GM23338 (cell line): ENCODE results near the gene UHRF1. TPM values are rescaled to one million over a fixed set of nuclear protein-coding genes. Genes with fewer than 3 reads are reported as not detected.

ENCODE experiments used
- ATAC-seq: fragments of 200-7000 bp; cut with Tn5 transposase; 3 replicates; pipeline ENCODE4 v1.9.1; 2020
- DNase-seq: peaks from one replicate; pipeline ENCODE4 v3.0.0-alpha.2; 2015; ENCODE audit warnings: low spot score
- H2AFZ ChIP-seq: fragments of 200-600 bp; sonication (generic); 2 replicates; pipeline ENCODE4 v1.8.0; 2016; ENCODE audit warnings: antibody characterized with exemption, mild to moderate bottlenecking, moderate library complexity
- H3F3A ChIP-seq: fragments of 200-600 bp; sonication (generic); replicated peaks from 2 replicates; pipeline ENCODE4 v1.8.0; 2017; ENCODE audit warnings: antibody characterized with exemption, mixed run types, low read depth
- H3K27ac ChIP-seq: fragments of 200-600 bp; sonication (generic); 2 replicates; pipeline ENCODE4 v1.6.1; 2016; ENCODE audit warnings: low read depth
- H3K27me3 ChIP-seq: fragments of 200-600 bp; sonication (generic); 2 replicates; pipeline ENCODE4 v1.8.0; 2016; ENCODE audit warnings: mild to moderate bottlenecking, mixed run types, moderate library complexity; ENCODE audit not compliant: insufficient read depth
- H3K36me3 ChIP-seq: fragments of 200-600 bp; sonication (generic); 2 replicates; pipeline ENCODE4 v1.8.0; 2016; ENCODE audit warnings: mild to moderate bottlenecking; ENCODE audit not compliant: insufficient read depth
- H3K4me1 ChIP-seq: fragments of 200-600 bp; sonication (generic); 2 replicates; pipeline ENCODE4 v1.8.0; 2016; ENCODE audit warnings: mild to moderate bottlenecking, moderate library complexity; ENCODE audit not compliant: insufficient read depth
- H3K4me2 ChIP-seq: fragments of 200-600 bp; sonication (generic); 2 replicates; pipeline ENCODE4 v1.7.1; 2017; ENCODE audit warnings: mixed run types
- H3K4me3 ChIP-seq: fragments of 200-600 bp; sonication (generic); 2 replicates; pipeline ENCODE4 v1.6.1; 2016; ENCODE audit warnings: mixed run types
- H3K79me2 ChIP-seq: fragments of 200-600 bp; sonication (generic); replicated peaks from 2 replicates; pipeline ENCODE4 v1.8.0; 2017; ENCODE audit warnings: mild to moderate bottlenecking; ENCODE audit not compliant: insufficient read depth
- H3K9me2 ChIP-seq: fragments of 200-600 bp; sonication (generic); 2 replicates; pipeline ENCODE4 v1.8.0; 2017; ENCODE audit not compliant: insufficient read depth
- H4K20me1 ChIP-seq: fragments of 200-600 bp; sonication (generic); replicated peaks from 2 replicates; pipeline ENCODE4 v1.8.0; 2017; ENCODE audit warnings: mild to moderate bottlenecking; ENCODE audit not compliant: insufficient read depth
- H3K27ac Mint-ChIP-seq: 2 replicates; pipeline ENCODE4 v1.8.0; 2020; ENCODE audit warnings: inconsistent platforms, mild to moderate bottlenecking, moderate library complexity, mixed read lengths
- H3K27me3 Mint-ChIP-seq: 3 replicates; pipeline ENCODE4 v1.8.0; 2022; ENCODE audit warnings: low read depth, mild to moderate bottlenecking, moderate library complexity, mixed read lengths, inconsistent platforms; ENCODE audit not compliant: insufficient read depth, poor library complexity
- H3K36me3 Mint-ChIP-seq: 3 replicates; pipeline ENCODE4 v1.8.0; 2021; ENCODE audit warnings: low read depth, mild to moderate bottlenecking, inconsistent platforms, moderate library complexity, mixed read lengths
- H3K4me1 Mint-ChIP-seq: 3 replicates; pipeline ENCODE4 v1.8.0; 2020; ENCODE audit warnings: mild to moderate bottlenecking, inconsistent platforms, mixed read lengths
- H3K4me3 Mint-ChIP-seq: 3 replicates; pipeline ENCODE4 v1.8.0; 2021; ENCODE audit warnings: moderate library complexity, mild to moderate bottlenecking, inconsistent platforms, mixed read lengths
- H3K9me3 Mint-ChIP-seq: 3 replicates; pipeline ENCODE4 v1.8.0; 2020; ENCODE audit warnings: moderate library complexity, mild to moderate bottlenecking, inconsistent platforms, mixed read lengths
- CREB1 ChIP-seq: fragments of 250-450 bp; sonication (Bioruptor Pico); IDR thresholded peaks from 2 replicates; pipeline ENCODE4 v1.5.0; 2020; ENCODE audit warnings: low read depth, mild to moderate bottlenecking, moderate library complexity
- EZH2 ChIP-seq: fragments of 200-600 bp; sonication (generic); IDR thresholded peaks from one replicate; pipeline ENCODE4 v1.8.0; 2017; ENCODE audit warnings: antibody characterized with exemption, mild to moderate bottlenecking, low read depth; ENCODE audit not compliant: unreplicated experiment
- EZH2phosphoT487 ChIP-seq: fragments of 200-600 bp; sonication (generic); IDR thresholded peaks from one replicate; pipeline ENCODE4 v1.8.1; 2018; ENCODE audit warnings: antibody characterized with exemption; ENCODE audit not compliant: unreplicated experiment
- JUNB ChIP-seq: IDR thresholded peaks from one replicate; pipeline ENCODE4 v1.6.1; 2016; ENCODE audit warnings: antibody characterized with exemption; ENCODE audit not compliant: unreplicated experiment
- NANOG ChIP-seq: IDR thresholded peaks from 2 replicates; pipeline ENCODE4 v1.6.1; 2016; ENCODE audit warnings: antibody characterized with exemption, borderline replicate concordance
- POLR2AphosphoS5 ChIP-seq: IDR thresholded peaks from 2 replicates; pipeline ENCODE4 v1.6.1; 2016; ENCODE audit warnings: antibody characterized with exemption, low read depth
- REST ChIP-seq: IDR thresholded peaks from one replicate; pipeline ENCODE4 v1.6.1; 2018; ENCODE audit warnings: antibody characterized with exemption; ENCODE audit not compliant: unreplicated experiment
- STAT1 ChIP-seq: IDR thresholded peaks from one replicate; pipeline ENCODE4 v1.6.1; 2016; ENCODE audit warnings: antibody characterized with exemption; ENCODE audit not compliant: unreplicated experiment
- ZNF114 ChIP-seq: fragments of 250-450 bp; sonication (Bioruptor Pico); IDR thresholded peaks from 2 replicates; pipeline ENCODE4 v1.5.0; 2020; ENCODE audit warnings: mild to moderate bottlenecking, moderate library complexity
- ZNF331 ChIP-seq: fragments of 250-450 bp; sonication (Bioruptor Pico); IDR thresholded peaks from 2 replicates; pipeline ENCODE4 v1.5.0; 2020; ENCODE audit warnings: low read depth, mild to moderate bottlenecking, moderate library complexity
- polyA plus RNA-seq: library from polyadenylated mRNA; unstranded; fragments of >200 nt; fragmentation: Nextera tagmentation; extraction: Ambion mirVana; gene quantifications from 2 replicates; pipeline ENCODE4 v1.2.1, GENCODE V29; 2016
- total RNA-seq: library from RNA; depleted of rRNA; stranded (reverse); fragments of >200 nt; shearing (Covaris generic); gene quantifications from 2 replicates; pipeline ENCODE4 v1.2.3, GENCODE V29; 2014
- TF ChIP-seq, protein P1 (sequence below): fragments of 250-450 bp; sonication (Bioruptor Pico); IDR thresholded peaks from 2 replicates; pipeline ENCODE4 v1.5.0; 2020; ENCODE audit warnings: mild to moderate bottlenecking, moderate library complexity

Gene UHRF1
- total and polyA plus RNA-seq, 2 experiments from 2014 or later, result 20.3 to 45.7 TPM

DNA sequence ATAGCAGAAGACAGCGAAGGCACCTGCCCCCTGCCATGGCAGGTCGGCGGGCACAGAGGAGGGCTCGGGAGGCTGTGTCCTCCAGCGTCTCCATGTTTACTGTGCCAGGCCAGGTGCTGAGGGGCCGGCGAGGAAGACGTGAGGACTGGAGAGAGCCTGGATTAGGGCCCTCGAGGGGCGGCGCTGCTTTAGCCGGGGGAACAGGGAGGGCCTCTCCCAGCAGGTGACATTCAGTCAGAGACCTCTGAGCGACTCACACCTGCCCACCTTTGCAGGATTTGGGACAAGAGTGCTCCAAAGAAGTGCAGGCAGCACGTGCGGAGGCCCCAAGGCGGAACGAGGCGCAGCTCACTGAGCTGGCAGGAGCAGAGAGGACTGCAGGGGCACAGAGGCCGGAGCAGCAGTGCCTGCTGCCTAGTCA, 77.2 kb downstream of the UHRF1 start:
- Histone ChIP-seq H4K20me1 (peaks cover 13% of the 10 kb centered on the region), H3K4me2 (no peak overlapping the region), H3F3A (no peaks in the 10 kb centered on the region), H3K27me3 (no peaks in the 10 kb centered on the region), H3K27ac (no peak overlapping the region), H3K4me3 (no peak overlapping the region), H3K36me3 (no peaks in the 10 kb centered on the region), H3K9me2 (no peaks in the 10 kb centered on the region), H3K79me2 (peaks cover 94% of the 10 kb centered on the region), H2AFZ (no peak overlapping the region), H3K4me1 (no peaks in the 10 kb centered on the region)
- H3K36me3 Mint-ChIP-seq, result no peaks in the 10 kb centered on the region
- peaks cover 42% of the 10 kb centered on the region for H3K4me1 Mint-ChIP-seq
- TF ChIP-seq JUNB (no peak), STAT1 (no peak), NANOG (no peak), EZH2phosphoT487 (no peak), POLR2AphosphoS5 (no peak), EZH2 (no peak), ZNF114 (no peak)
- TF ChIP-seq, protein P1, sequence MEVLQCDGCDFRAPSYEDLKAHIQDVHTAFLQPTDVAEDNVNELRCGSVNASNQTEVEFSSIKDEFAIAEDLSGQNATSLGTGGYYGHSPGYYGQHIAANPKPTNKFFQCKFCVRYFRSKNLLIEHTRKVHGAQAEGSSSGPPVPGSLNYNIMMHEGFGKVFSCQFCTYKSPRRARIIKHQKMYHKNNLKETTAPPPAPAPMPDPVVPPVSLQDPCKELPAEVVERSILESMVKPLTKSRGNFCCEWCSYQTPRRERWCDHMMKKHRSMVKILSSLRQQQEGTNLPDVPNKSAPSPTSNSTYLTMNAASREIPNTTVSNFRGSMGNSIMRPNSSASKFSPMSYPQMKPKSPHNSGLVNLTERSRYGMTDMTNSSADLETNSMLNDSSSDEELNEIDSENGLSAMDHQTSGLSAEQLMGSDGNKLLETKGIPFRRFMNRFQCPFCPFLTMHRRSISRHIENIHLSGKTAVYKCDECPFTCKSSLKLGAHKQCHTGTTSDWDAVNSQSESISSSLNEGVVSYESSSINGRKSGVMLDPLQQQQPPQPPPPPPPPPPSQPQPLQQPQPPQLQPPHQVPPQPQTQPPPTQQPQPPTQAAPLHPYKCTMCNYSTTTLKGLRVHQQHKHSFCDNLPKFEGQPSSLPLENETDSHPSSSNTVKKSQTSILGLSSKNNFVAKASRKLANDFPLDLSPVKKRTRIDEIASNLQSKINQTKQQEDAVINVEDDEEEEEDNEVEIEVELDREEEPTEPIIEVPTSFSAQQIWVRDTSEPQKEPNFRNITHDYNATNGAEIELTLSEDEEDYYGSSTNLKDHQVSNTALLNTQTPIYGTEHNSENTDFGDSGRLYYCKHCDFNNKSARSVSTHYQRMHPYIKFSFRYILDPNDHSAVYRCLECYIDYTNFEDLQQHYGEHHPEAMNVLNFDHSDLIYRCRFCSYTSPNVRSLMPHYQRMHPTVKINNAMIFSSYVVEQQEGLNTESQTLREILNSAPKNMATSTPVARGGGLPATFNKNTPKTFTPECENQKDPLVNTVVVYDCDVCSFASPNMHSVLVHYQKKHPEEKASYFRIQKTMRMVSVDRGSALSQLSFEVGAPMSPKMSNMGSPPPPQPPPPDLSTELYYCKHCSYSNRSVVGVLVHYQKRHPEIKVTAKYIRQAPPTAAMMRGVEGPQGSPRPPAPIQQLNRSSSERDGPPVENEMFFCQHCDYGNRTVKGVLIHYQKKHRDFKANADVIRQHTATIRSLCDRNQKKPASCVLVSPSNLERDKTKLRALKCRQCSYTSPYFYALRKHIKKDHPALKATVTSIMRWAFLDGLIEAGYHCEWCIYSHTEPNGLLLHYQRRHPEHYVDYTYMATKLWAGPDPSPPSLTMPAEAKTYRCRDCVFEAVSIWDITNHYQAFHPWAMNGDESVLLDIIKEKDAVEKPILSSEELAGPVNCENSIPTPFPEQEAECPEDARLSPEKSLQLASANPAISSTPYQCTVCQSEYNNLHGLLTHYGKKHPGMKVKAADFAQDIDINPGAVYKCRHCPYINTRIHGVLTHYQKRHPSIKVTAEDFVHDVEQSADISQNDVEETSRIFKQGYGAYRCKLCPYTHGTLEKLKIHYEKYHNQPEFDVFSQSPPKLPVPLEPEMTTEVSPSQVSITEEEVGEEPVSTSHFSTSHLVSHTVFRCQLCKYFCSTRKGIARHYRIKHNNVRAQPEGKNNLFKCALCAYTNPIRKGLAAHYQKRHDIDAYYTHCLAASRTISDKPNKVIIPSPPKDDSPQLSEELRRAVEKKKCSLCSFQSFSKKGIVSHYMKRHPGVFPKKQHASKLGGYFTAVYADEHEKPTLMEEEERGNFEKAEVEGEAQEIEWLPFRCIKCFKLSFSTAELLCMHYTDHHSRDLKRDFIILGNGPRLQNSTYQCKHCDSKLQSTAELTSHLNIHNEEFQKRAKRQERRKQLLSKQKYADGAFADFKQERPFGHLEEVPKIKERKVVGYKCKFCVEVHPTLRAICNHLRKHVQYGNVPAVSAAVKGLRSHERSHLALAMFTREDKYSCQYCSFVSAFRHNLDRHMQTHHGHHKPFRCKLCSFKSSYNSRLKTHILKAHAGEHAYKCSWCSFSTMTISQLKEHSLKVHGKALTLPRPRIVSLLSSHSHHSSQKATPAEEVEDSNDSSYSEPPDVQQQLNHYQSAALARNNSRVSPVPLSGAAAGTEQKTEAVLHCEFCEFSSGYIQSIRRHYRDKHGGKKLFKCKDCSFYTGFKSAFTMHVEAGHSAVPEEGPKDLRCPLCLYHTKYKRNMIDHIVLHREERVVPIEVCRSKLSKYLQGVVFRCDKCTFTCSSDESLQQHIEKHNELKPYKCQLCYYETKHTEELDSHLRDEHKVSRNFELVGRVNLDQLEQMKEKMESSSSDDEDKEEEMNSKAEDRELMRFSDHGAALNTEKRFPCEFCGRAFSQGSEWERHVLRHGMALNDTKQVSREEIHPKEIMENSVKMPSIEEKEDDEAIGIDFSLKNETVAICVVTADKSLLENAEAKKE (CRISPR knock-in tag), result no peak
- no peak overlapping the region for H3K4me3 Mint-ChIP-seq
- ATAC-seq (no peak), DNase-seq (no peak)
- no peaks in the 10 kb centered on the region for H3K9me3 Mint-ChIP-seq
- peaks cover 10% of the 10 kb centered on the region for H3K27me3 Mint-ChIP-seq
- no peak overlapping the region for H3K27ac Mint-ChIP-seq

DNA sequence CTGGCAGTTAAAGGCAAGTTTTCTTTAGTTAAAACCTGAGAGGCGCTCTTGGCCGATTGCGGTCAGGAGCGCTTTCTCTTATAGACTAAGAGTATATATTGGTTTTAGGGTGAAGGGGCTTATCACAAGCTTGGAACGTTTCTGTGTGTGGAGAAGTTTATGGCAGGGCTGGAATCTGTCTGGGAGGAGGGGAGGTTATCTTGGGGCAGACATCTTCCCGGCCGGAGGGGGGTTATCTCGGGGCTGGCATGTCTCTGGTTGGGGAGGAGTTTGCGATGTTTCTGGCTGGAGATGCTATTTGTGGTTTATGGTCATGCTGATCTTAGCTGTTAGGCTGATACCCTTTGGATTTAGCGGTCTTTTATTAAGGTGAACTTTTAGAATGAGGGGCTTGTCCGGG, 78.0 kb downstream of the UHRF1 start:
- no peaks in the 10 kb centered on the region for H3F3A ChIP-seq
- peaks cover 94% of the 10 kb centered on the region for H3K79me2 ChIP-seq
- H4K20me1 ChIP-seq, result peaks cover 12% of the 10 kb centered on the region
- ATAC-seq (no peak), DNase-seq (no peak)
- H3K27me3 ChIP-seq, result no peaks in the 10 kb centered on the region
- no peaks in the 10 kb centered on the region for H3K9me2 ChIP-seq
- no peak overlapping the region for H3K4me3 ChIP-seq
- Mint-ChIP-seq H3K36me3 (no peaks in the 10 kb centered on the region), H3K27ac (peak overlapping the region; percentile 51; the same call in 1 of the 2 replicates), H3K4me1 (peaks cover 42% of the 10 kb centered on the region), H3K27me3 (peaks cover 10% of the 10 kb centered on the region), H3K9me3 (no peaks in the 10 kb centered on the region), H3K4me3 (no peak overlapping the region; the same call in 2 of the 3 replicates)
- no peaks in the 10 kb centered on the region for H3K4me1 ChIP-seq
- H2AFZ ChIP-seq, result no peak overlapping the region
- no peaks in the 10 kb centered on the region for H3K36me3 ChIP-seq
- H3K4me2 ChIP-seq, result no peak overlapping the region
- peak overlapping the region; percentile 39; the same call in 1 of the 2 replicates for H3K27ac ChIP-seq
- no peak for TF ChIP-seq ZNF114
- TF ChIP-seq ZNF331 (CRISPR knock-in tag), result no peak
- TF ChIP-seq STAT1, result no peak
- no peak for TF ChIP-seq REST
- no peak for TF ChIP-seq EZH2
- TF ChIP-seq CREB1 (CRISPR knock-in tag), result no peak
